ENCODE measurements around the gene TMC8. TPM values are rescaled to one million over a fixed set of nuclear protein-coding genes. Genes with fewer than 3 reads are reported as not detected.

The TMC8 gene
- total and polyA plus RNA-seq, 7 donors = 0.30 to 2.8 (median 0.89) TPM

DNA sequence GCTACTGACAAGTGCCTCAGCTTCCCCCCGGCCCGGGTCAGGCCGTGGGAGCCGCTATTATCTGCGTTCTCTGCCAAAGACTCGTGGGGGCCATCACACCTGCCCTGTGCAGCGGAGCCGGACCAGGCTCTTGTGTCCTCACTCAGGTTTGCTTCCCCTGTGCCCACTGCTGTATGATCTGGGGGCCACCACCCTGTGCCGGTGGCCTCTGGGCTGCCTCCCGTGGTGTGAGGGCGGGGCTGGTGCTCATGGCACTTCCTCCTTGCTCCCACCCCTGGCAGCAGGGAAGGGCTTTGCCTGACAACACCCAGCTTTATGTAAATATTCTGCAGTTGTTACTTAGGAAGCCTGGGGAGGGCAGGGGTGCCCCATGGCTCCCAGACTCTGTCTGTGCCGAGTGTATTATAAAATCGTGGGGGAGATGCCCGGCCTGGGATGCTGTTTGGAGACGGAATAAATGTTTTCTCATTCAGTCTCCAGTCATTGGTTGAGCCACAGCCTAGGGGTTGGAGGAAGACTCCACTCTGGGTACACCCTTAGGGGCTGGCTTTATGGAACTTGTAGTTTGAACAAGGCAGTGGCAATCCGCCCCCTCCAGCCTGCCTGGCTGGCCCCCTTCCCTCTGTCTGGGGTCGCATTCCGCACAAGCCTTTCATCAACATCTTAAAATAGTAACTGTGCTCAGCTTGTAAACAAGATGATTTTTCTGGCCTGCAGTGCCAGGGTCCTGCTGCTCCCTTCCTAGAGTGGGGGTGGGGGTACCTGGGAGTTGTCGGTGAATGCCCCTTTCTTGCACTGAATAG lies 41.9 kb downstream of the TMC8 start:
- Histone ChIP-seq H3K36me3 (ENCODE audit: insufficient read depth in 1 of 2, low read depth in 1 of 2) (peaks cover 0 to 22% of the 10 kb centered on the region in 2 donors), H3K27me3 (ENCODE audit: insufficient read depth in 3 of 3, low read length in 2 of 3) (no peaks in the 10 kb centered on the region), H3K4me1 (peaks cover 72% of the 10 kb centered on the region), H3K4me3 (peak overlapping the region; percentile 49), H3K27ac (peak overlapping the region; percentile 98), H3K9me3 (no peaks in the 10 kb centered on the region)
- WGBS, 3 donors = 18 to 35% (median 27%) methylated on average over 19 of the region's 19 CpGs
- peak; percentile 10 to 47 (median 22) for ATAC-seq
- DNase-seq = peak; percentile 50 to 74
- TF ChIP-seq, protein P1, sequence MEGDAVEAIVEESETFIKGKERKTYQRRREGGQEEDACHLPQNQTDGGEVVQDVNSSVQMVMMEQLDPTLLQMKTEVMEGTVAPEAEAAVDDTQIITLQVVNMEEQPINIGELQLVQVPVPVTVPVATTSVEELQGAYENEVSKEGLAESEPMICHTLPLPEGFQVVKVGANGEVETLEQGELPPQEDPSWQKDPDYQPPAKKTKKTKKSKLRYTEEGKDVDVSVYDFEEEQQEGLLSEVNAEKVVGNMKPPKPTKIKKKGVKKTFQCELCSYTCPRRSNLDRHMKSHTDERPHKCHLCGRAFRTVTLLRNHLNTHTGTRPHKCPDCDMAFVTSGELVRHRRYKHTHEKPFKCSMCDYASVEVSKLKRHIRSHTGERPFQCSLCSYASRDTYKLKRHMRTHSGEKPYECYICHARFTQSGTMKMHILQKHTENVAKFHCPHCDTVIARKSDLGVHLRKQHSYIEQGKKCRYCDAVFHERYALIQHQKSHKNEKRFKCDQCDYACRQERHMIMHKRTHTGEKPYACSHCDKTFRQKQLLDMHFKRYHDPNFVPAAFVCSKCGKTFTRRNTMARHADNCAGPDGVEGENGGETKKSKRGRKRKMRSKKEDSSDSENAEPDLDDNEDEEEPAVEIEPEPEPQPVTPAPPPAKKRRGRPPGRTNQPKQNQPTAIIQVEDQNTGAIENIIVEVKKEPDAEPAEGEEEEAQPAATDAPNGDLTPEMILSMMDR (IDR thresholded peaks at IDR 0.05) = no peak
- intact Hi-C loops (cut with DNase I) = no loop called here

DNA sequence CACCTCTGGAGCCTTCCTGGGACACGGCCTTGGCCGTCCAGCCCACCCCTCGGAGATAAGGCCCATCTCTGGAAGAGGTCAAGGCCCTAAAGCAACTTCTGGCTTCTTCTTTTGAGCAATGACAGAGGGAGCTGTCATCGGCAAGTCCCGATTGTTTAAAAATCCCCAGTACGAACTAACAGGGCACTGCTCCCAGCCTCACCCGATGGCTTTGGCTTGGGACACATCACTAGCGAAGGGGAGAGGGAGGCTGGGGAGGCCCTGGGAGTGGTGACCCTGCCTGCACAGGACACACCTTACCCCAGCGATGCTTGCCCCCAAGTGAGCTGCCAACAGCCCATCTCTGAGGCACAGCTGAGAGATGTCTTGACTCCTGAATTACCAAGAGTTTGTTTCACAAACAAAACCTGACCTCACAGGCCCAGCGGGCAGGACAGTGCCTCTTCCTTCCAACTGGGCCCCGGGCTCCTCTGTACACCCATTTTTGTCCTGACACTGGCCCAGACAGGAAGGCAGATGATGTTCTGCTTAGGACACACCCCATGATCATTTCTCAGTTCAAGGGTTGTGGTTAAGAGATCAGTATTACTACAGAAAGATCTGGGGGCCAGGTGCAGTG lies 42.6 kb downstream of the TMC8 start:
- ATAC-seq = peak in 3 of 4 donors; percentile 2 to 17 (median 8)
- TF ChIP-seq, protein P1 (IDR thresholded peaks at IDR 0.05) = no peak
- intact Hi-C loops (cut with DNase I) = no loop called here
- WGBS, 3 donors = 34 to 42% (median 35%) methylated on average over 11 of the region's 11 CpGs
- DNase-seq = peak in 1 of 2 donors; percentile 22
- H3K4me1 ChIP-seq = peaks cover 72% of the 10 kb centered on the region
- H3K27ac ChIP-seq = peak overlapping the region; percentile 98
- peak overlapping the region; percentile 49 for H3K4me3 ChIP-seq
- no peaks in the 10 kb centered on the region for H3K9me3 ChIP-seq
- peaks cover 0 to 22% of the 10 kb centered on the region in 2 donors for H3K36me3 ChIP-seq (ENCODE audit: insufficient read depth in 1 of 2, low read depth in 1 of 2)
- H3K27me3 ChIP-seq (ENCODE audit: insufficient read depth in 3 of 3, low read length in 2 of 3) = no peaks in the 10 kb centered on the region

DNA sequence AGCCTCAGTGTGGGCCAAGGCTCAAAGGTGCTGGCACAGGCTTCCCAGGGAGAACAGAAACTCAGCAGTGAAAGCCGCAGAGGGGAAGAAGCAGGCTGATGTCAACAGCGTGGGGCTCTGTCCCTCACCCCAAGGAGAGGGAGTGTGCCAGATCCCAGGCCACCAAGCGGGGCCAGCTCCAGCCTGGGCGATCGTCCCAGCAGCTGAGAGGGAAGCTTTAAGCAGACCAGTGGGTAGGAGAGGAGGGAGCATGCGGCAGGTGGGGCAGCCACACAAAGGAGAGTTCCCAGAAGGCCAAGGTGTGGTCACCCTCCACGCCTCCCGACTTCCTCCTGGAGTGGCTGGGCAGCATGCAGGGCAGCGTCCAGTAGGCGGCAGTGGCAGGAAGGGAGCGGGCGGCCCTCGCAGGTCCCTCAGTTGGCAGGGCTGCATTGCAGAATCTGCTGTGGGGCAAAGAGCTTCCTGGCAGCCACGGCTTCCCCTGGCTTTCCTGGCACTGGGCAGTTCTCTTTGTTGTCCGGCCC lies 43.8 kb downstream of the TMC8 start:
- peak; percentile 76 to 84 (median 82) for ATAC-seq
- Histone ChIP-seq H3K27ac (peak overlapping the region; percentile 98), H3K36me3 (ENCODE audit: insufficient read depth in 1 of 2, low read depth in 1 of 2) (peaks cover 0 to 22% of the 10 kb centered on the region in 2 donors), H3K27me3 (ENCODE audit: insufficient read depth in 3 of 3, low read length in 2 of 3) (no peaks in the 10 kb centered on the region), H3K4me3 (peak overlapping the region; percentile 49), H3K4me1 (peaks cover 72% of the 10 kb centered on the region), H3K9me3 (no peaks in the 10 kb centered on the region)
- intact Hi-C loops (cut with DNase I) = loop anchor here in 1 of 2 donors (2.0 kb wide), 1 partner anchor 62 kb away; no protein-coding TSS in a partner anchor
- TF ChIP-seq, protein P1 (IDR thresholded peaks at IDR 0.05) = peak; percentile 65
- peak; percentile 89 to 93 for DNase-seq
- WGBS, 3 donors = 10 to 15% (median 12%) methylated on average over 11 to 15 of the region's 15 CpGs

DNA sequence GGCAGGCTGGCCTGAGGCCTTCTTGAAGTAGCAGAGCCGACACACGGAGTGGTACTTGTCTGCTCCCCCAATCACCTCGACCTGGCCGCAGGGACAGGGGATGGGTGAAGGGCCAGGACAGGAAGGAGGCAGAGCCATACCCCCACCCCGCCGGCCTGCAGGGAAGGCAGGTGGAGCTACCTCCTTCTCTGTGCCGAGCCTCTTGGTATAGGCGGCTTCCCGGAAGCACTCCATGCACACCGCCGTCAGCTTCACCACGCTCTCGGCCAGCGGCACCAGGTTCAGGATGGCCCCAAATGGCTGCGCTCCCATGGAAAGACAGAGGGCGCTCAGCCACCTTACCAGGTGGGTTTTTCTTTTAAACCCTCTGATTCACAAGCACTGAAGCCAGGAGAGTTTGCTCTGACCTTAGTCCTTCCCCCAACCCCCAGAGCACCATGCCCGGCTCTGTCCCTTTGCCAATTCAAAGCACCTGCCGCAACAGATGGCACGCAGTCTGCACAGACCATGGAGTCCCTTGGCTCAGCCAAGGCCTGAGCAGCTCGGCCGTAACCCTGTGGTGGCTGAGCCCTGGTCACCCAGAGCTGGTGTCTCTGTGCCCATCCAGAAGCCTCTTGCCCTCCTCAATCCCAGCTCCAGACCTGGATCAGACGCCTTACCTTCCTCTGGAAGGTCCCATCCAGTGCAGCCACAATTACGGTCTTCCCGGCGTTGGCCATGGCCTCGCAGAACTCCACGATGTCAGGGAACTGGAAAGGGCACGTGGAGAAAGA lies 44.5 kb downstream of the TMC8 start:
- TF ChIP-seq, protein P1 (IDR thresholded peaks at IDR 0.05) = no peak
- peak overlapping the region; percentile 49 for H3K4me3 ChIP-seq
- peak overlapping the region; percentile 98 for H3K27ac ChIP-seq
- H3K9me3 ChIP-seq = no peaks in the 10 kb centered on the region
- DNase-seq (peak; percentile 56 to 77), ATAC-seq (peak; percentile 47 to 58 (median 56))
- peaks cover 69% of the 10 kb centered on the region for H3K4me1 ChIP-seq
- intact Hi-C loops (cut with DNase I) = loop anchor here in 1 of 2 donors (2.0 kb wide), 1 partner anchor 62 kb away; no protein-coding TSS in a partner anchor
- no peaks in the 10 kb centered on the region for H3K27me3 ChIP-seq (ENCODE audit: insufficient read depth in 3 of 3, low read length in 2 of 3)
- WGBS, 3 donors = 27 to 37% (median 31%) methylated on average over 28 of the region's 28 CpGs
- peaks cover 0 to 22% of the 10 kb centered on the region in 2 donors for H3K36me3 ChIP-seq (ENCODE audit: insufficient read depth in 1 of 2, low read depth in 1 of 2)

Measured in psoas muscle (tissue), 8 donors.